Mesothelial cell of epicardium (in vitro differentiated cells): ENCODE results near the gene ZNF770. TPM values are rescaled to one million over a fixed set of nuclear protein-coding genes. Genes with fewer than 3 reads are reported as not detected.
A peak's percentile ranks its signal among the peaks of the same experiment; 100 is the strongest.

ENCODE experiments used
- DNase-seq, 2 experiments: peaks; one replicate each; pipeline ENCODE4 v3.0.0; 2021; ENCODE audit warnings: low spot score in 2 of 2; ENCODE audit not compliant: unreplicated experiment in 2 of 2
- H3K27ac Mint-ChIP-seq: 2 replicates; pipeline ENCODE4 v1.8.0; 2021; ENCODE audit warnings: mixed read lengths
- H3K27me3 Mint-ChIP-seq: 2 replicates; pipeline ENCODE4 v1.8.0; 2021; ENCODE audit warnings: low read depth, mixed read lengths
- H3K36me3 Mint-ChIP-seq: 2 replicates; pipeline ENCODE4 v1.8.0; 2021; ENCODE audit warnings: mixed read lengths
- H3K4me1 Mint-ChIP-seq: 2 replicates; pipeline ENCODE4 v1.8.0; 2021; ENCODE audit warnings: mixed read lengths
- H3K4me3 Mint-ChIP-seq: 2 replicates; pipeline ENCODE4 v1.8.0; 2021; ENCODE audit warnings: mild to moderate bottlenecking, moderate library complexity, mixed read lengths
- H3K9me3 Mint-ChIP-seq: 2 replicates; pipeline ENCODE4 v1.8.0; 2021; ENCODE audit warnings: mixed read lengths
- CTCF ChIP-seq: fragments of 200-600 bp; sonication (generic); IDR thresholded peaks from one replicate; pipeline ENCODE4 v1.5.0; 2021; ENCODE audit warnings: antibody characterized with exemption; ENCODE audit not compliant: unreplicated experiment
- total RNA-seq: library from RNA; stranded (reverse); gene quantifications from 3 replicates; pipeline ENCODE4 v1.2.1, GENCODE V29; 2021

Gene ZNF770
- total RNA-seq, 1 donor from 2014 or later = 76.3 TPM

GRCh38 chr15:34999906-35000305, 11.8 kb upstream of the ZNF770 start:
- DNase-seq = no peak
- no peak overlapping the region for H3K27ac Mint-ChIP-seq
- H3K9me3 Mint-ChIP-seq = no peaks in the 10 kb centered on the region
- peaks cover 16% of the 10 kb centered on the region for H3K4me1 Mint-ChIP-seq
- TF ChIP-seq CTCF = no peak
- H3K4me3 Mint-ChIP-seq = no peak overlapping the region
- H3K36me3 Mint-ChIP-seq = no peaks in the 10 kb centered on the region
- no peaks in the 10 kb centered on the region for H3K27me3 Mint-ChIP-seq

- Mint-ChIP-seq H3K36me3 (no peaks in the 10 kb centered on the region), H3K27ac (peak overlapping the region; percentile 43), H3K9me3 (no peaks in the 10 kb centered on the region), H3K27me3 (no peaks in the 10 kb centered on the region), H3K4me3 (no peak overlapping the region), H3K4me1 (peaks cover 11% of the 10 kb centered on the region)
- TF ChIP-seq CTCF = no peak
- DNase-seq = no peak
These were observed 6.8 kb upstream of the ZNF770 start for GRCh38 chr15:34994925-34995324.

GRCh38 chr15:34993877-34994276, 5.8 kb upstream of the ZNF770 start:
- no peak overlapping the region for H3K4me3 Mint-ChIP-seq

GRCh38 chr15:34993412-34993811, 5.3 kb upstream of the ZNF770 start:
- Mint-ChIP-seq H3K36me3 (no peaks in the 10 kb centered on the region), H3K4me3 (no peak overlapping the region), H3K9me3 (no peaks in the 10 kb centered on the region), H3K4me1 (peaks cover 11% of the 10 kb centered on the region), H3K27me3 (no peaks in the 10 kb centered on the region), H3K27ac (no peak overlapping the region)
- no peak for DNase-seq
- no peak for TF ChIP-seq CTCF

More at GRCh38 chr15:34993877-34994276, 5.8 kb upstream of the ZNF770 start:
- TF ChIP-seq CTCF = no peak
- Mint-ChIP-seq H3K4me1 (peaks cover 11% of the 10 kb centered on the region), H3K36me3 (no peaks in the 10 kb centered on the region), H3K9me3 (no peaks in the 10 kb centered on the region), H3K27ac (no peak overlapping the region), H3K27me3 (no peaks in the 10 kb centered on the region)
- no peak for DNase-seq

GRCh38 chr15:34987609-34988026, 469 bp downstream of the ZNF770 start:
- Mint-ChIP-seq H3K4me1 (peaks cover 28% of the 10 kb centered on the region), H3K27me3 (no peaks in the 10 kb centered on the region), H3K27ac (peak overlapping the region; percentile 97), H3K4me3 (peak overlapping the region; percentile 92), H3K9me3 (no peaks in the 10 kb centered on the region), H3K36me3 (peaks cover 4% of the 10 kb centered on the region)
- TF ChIP-seq CTCF = no peak
- DNase-seq = no peak
